Left lobe of liver (tissue), 2 donors: ENCODE measurements around the gene MORC2. TPM values are rescaled to one million over a fixed set of nuclear protein-coding genes. Genes with fewer than 3 reads are reported as not detected.

Source experiments
- ATAC-seq: fragments of 200-7000 bp; cut with Tn5 transposase; one replicate; pipeline ENCODE4 v1.9.1; 2020; ENCODE audit warnings: mild to moderate bottlenecking, moderate library complexity
- DNase-seq: peaks from one replicate; pipeline ENCODE4 v3.0.0-alpha.2; 2020; ENCODE audit warnings: low spot score
- total RNA-seq: library from RNA; stranded (reverse); gene quantifications from one replicate; pipeline ENCODE4 v1.2.1, GENCODE V29; 2021
- donor health status: DM: no; HTN: no; CAD: no; lungs with moderate emphysema.
- donor health status: DM: no; HTN: yes; CAD: no.

MORC2 gene
- 11.9 TPM for total RNA-seq

- DNase-seq (peak; percentile 79), ATAC-seq (peak; percentile 70)
Measured at GRCh38 chr22:30968015-30968923, at the start of gene MORC2. TSS of gene MORC2 (minus strand) at chr22:30968774. CDS start at chr22:30967889, 885 bp downstream.

GRCh38 chr22:31005535-31005934 lies 37.0 kb upstream of the MORC2 start:
- no peak for ATAC-seq
- no peak for DNase-seq

GRCh38 chr22:31001124-31001770 lies 32.7 kb upstream of the MORC2 start:
- ATAC-seq (peak; percentile 99), DNase-seq (peak; percentile 83)

- ATAC-seq, result no peak
- no peak for DNase-seq
Measured at GRCh38 chr22:30998329-30998728, 29.8 kb upstream of the MORC2 start.

- ATAC-seq (no peak), DNase-seq (no peak)
Measured at GRCh38 chr22:30996462-30996861, 27.9 kb upstream of the MORC2 start.

- DNase-seq, result no peak
- no peak for ATAC-seq
Measured at GRCh38 chr22:30994960-30995359, 26.4 kb upstream of the MORC2 start.

GRCh38 chr22:30992565-30992964 lies 24.0 kb upstream of the MORC2 start:
- ATAC-seq, result no peak
- DNase-seq, result no peak

- ATAC-seq (no peak), DNase-seq (no peak)
Measured at GRCh38 chr22:30990690-30991089, 22.1 kb upstream of the MORC2 start.

GRCh38 chr22:30989474-30989873 lies 20.9 kb upstream of the MORC2 start:
- ATAC-seq, result no peak
- no peak for DNase-seq

GRCh38 chr22:30985561-30986208 lies 17.1 kb upstream of the MORC2 start:
- DNase-seq (no peak), ATAC-seq (no peak)

GRCh38 chr22:30984317-30984716 lies 15.7 kb upstream of the MORC2 start:
- no peak for ATAC-seq
- DNase-seq, result no peak

- DNase-seq (no peak), ATAC-seq (no peak)
Measured at GRCh38 chr22:30982512-30982911, 13.9 kb upstream of the MORC2 start.

GRCh38 chr22:30979932-30980331 lies 11.4 kb upstream of the MORC2 start:
- no peak for DNase-seq
- ATAC-seq, result no peak

- no peak for DNase-seq
- ATAC-seq, result no peak
Measured at GRCh38 chr22:30978304-30978962, 9.9 kb upstream of the MORC2 start.

GRCh38 chr22:30970356-30970746 lies 1.8 kb upstream of the MORC2 start:
- ATAC-seq (no peak), DNase-seq (no peak)

GRCh38 chr22:30969532-30970355 lies 1.2 kb upstream of the MORC2 start:
- DNase-seq (no peak), ATAC-seq (peak; percentile 50)

- ATAC-seq (peak; percentile 91), DNase-seq (peak; percentile 99)
Measured at GRCh38 chr22:30968924-30969531, 454 bp upstream of the MORC2 start, which contains the start of gene TUG1. TSS of gene TUG1 (plus strand) at chr22:30969265.

- ATAC-seq, result no peak
- no peak for DNase-seq
Measured at GRCh38 chr22:30964858-30965257, 3.7 kb downstream of the MORC2 start.

GRCh38 chr22:30955153-30955552 lies 13.4 kb downstream of the MORC2 start:
- DNase-seq (no peak), ATAC-seq (no peak)

- no peak for DNase-seq
- no peak for ATAC-seq
Measured at GRCh38 chr22:30953206-30953605, 15.4 kb downstream of the MORC2 start.
